Neural cell (in vitro differentiated cells): ENCODE data around the gene OBSCN.

Experiments
- EP300 ChIP-seq: fragments of 450-650 bp; conservative IDR thresholded peaks from 2 replicates; pipeline ENCODE4 v1.6.1; 2014; ENCODE audit warnings: antibody characterized with exemption, mild to moderate bottlenecking, moderate library complexity; ENCODE audit not compliant: poor library complexity, severe bottlenecking
- EZH2 ChIP-seq: fragments of 200-600, 300-800 bp; shearing (Covaris generic), sonication (generic); IDR thresholded peaks from 2 replicates; pipeline ENCODE4 v1.6.1; 2014; ENCODE audit warnings: antibody characterized with exemption, low read length, borderline replicate concordance, mild to moderate bottlenecking; ENCODE audit not compliant: insufficient read depth, poor library complexity, severe bottlenecking
- POLR2AphosphoS5 ChIP-seq: IDR thresholded peaks from 2 replicates; pipeline ENCODE4 v1.6.1; 2012
- RAD21 ChIP-seq: fragments of 450-650 bp; conservative IDR thresholded peaks from 2 replicates; pipeline ENCODE4 v1.6.1; 2014; ENCODE audit warnings: antibody characterized with exemption, mild to moderate bottlenecking, moderate library complexity
- SMC3 ChIP-seq: fragments of 450-650 bp; conservative IDR thresholded peaks from 2 replicates; pipeline ENCODE4 v1.6.1; 2014; ENCODE audit warnings: antibody characterized with exemption, mild to moderate bottlenecking, moderate library complexity; ENCODE audit not compliant: poor library complexity
- TAF1 ChIP-seq: IDR thresholded peaks from 2 replicates; pipeline ENCODE4 v1.6.1; 2012; ENCODE audit warnings: low read depth
- TF ChIP-seq, protein P1 (sequence below): fragments of 450-650 bp; IDR thresholded peaks from 2 replicates; pipeline ENCODE4 v1.5.1; 2014; ENCODE audit warnings: antibody characterized with exemption, mild to moderate bottlenecking, moderate library complexity; ENCODE audit not compliant: poor library complexity, severe bottlenecking

DNA sequence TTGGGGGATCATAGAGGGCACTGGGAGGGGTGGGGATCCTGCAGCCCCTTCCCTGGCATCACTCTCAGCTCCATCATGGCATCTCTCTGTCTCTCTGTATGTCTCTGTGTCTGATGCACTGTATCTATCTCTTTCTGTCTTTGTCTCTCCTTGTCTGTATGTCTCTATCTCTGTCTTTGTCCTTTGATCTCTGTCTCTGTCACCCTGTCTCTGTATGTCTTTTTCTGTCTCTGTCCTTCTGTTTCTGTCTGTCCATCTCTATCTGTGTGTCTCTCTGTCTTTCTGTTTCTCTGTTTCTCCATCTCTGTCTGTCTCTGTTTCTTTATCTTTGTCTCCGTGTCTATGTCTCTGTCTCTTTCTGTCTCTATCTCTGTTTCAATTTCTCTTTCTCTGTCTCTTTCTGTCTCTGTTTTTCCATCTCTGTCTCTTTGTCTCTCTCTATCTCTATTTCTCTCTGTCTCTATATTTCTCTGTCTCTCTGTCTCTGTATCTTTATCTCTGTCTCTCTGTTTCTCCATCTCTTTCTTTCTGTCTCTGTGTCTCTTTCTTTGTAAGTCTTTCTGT, 142.4 kb downstream of the OBSCN start:
- TF ChIP-seq POLR2AphosphoS5 (no peak), RAD21 (no peak), SMC3 (no peak), TAF1 (no peak), EP300 (no peak), EZH2 (no peak)
- TF ChIP-seq, protein P1, sequence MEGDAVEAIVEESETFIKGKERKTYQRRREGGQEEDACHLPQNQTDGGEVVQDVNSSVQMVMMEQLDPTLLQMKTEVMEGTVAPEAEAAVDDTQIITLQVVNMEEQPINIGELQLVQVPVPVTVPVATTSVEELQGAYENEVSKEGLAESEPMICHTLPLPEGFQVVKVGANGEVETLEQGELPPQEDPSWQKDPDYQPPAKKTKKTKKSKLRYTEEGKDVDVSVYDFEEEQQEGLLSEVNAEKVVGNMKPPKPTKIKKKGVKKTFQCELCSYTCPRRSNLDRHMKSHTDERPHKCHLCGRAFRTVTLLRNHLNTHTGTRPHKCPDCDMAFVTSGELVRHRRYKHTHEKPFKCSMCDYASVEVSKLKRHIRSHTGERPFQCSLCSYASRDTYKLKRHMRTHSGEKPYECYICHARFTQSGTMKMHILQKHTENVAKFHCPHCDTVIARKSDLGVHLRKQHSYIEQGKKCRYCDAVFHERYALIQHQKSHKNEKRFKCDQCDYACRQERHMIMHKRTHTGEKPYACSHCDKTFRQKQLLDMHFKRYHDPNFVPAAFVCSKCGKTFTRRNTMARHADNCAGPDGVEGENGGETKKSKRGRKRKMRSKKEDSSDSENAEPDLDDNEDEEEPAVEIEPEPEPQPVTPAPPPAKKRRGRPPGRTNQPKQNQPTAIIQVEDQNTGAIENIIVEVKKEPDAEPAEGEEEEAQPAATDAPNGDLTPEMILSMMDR: no peak
